LNCaP clone FGC (cell line): ENCODE data around the gene IQCE.
A peak's percentile ranks its signal among the peaks of the same experiment; 100 is the strongest.

Experiments
- DNase-seq: peaks from one replicate; pipeline ENCODE4 v3.0.0-alpha.2; 2011; ENCODE audit warnings: low read depth
- H3K4me3 ChIP-seq: 2 replicates; pipeline ENCODE4 v1.5.1; 2011; ENCODE audit warnings: mild to moderate bottlenecking, low read depth, low read length, control low read depth
- TF ChIP-seq, protein P1 (sequence below): IDR thresholded peaks from 2 replicates; pipeline ENCODE4 v1.5.1; 2012; ENCODE audit warnings: mild to moderate bottlenecking; ENCODE audit not compliant: control insufficient read depth, insufficient read depth; ENCODE audit errors: extremely low read depth

IQCE gene

DNA sequence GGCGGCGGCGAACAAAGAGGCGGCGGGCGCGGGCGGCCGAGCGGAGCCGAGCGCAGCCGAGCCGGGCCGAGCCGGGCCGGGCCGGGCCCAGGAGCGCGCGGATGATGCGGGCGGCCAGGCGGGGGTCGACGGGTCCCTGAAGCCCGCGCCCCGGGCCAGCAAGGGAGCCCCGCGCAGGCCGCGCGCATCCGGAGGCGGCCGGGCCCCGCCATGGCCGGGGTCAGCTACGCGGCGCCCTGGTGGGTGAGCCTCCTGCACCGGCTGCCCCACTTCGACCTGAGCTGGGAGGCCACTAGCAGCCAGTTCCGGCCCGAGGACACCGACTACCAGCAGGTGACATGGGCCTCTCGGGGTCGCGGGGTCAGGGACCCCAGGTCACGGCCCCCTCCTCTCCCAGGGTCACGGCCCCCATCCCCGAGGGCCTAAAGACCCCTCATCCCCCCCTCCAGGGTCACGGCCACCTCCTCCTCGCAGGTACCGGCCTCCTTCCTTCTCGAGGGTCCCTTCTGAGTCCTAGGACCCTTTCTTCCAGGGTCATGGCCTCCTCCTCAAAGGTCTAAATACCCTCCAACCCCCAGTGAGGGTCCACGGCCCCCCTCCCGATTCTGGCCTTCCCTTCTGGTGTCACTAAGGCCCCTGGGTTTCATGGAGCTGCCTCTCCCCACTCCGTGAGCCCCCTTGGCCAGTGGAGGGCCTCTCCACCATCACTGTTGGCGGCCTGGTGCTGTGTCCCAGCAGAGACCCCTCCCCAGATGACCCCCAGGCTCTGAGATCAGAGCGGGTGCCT, 73.4 kb downstream of the IQCE start, which contains the start of gene TTYH3:
Gene TTYH3, plus strand, starts transcription at position 41 of the 787 bp plus-strand sequence. Its CDS starts 170 bp downstream, at position 211.
- DNase-seq = no peak
- TF ChIP-seq, protein P1, sequence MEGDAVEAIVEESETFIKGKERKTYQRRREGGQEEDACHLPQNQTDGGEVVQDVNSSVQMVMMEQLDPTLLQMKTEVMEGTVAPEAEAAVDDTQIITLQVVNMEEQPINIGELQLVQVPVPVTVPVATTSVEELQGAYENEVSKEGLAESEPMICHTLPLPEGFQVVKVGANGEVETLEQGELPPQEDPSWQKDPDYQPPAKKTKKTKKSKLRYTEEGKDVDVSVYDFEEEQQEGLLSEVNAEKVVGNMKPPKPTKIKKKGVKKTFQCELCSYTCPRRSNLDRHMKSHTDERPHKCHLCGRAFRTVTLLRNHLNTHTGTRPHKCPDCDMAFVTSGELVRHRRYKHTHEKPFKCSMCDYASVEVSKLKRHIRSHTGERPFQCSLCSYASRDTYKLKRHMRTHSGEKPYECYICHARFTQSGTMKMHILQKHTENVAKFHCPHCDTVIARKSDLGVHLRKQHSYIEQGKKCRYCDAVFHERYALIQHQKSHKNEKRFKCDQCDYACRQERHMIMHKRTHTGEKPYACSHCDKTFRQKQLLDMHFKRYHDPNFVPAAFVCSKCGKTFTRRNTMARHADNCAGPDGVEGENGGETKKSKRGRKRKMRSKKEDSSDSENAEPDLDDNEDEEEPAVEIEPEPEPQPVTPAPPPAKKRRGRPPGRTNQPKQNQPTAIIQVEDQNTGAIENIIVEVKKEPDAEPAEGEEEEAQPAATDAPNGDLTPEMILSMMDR = no peak
- H3K4me3 ChIP-seq = peak within 1 kb of the TSS; percentile 78

DNA sequence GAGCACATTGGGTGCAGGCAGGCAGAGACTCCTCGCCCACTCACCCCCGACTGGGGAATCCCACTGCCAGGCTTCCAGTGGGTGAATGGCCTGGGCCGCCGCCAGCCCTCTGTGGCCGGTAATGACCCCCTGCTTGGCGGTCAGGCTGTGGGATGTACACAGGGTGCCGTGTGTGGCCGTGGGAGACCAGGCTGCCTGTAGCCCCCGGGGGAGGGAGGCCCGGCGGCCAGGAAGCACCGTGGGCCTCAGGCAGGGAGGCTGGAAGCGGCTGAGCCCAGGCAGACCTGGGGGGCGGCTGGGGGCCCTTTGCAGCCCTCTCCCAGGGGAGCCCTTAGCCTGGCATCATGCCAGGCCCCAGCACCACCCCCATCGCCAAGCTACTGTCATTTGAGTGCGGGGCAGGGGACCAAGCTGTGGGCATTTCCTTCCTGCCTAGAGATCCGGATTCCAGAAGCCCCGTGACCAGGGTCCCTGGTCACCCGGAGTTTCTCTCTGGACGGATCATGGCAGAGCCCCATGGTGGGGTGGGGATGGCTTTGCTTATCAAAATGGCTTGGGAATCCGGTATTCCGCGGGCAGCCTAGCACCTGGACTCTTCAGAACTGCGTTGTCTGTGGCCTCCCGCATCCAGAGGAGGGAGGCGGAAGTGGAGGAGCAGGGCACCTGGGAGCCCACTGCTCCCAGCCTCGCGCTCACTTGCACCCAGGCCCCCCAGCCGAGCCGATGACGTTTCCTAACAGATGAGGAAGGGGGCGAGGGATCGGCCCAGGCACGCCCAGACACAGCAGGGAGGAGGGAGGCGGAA, 74.2 kb downstream of the IQCE start:
- TF ChIP-seq, protein P1 = no peak
- peak overlapping the region; percentile 78 for H3K4me3 ChIP-seq
- no peak for DNase-seq

DNA sequence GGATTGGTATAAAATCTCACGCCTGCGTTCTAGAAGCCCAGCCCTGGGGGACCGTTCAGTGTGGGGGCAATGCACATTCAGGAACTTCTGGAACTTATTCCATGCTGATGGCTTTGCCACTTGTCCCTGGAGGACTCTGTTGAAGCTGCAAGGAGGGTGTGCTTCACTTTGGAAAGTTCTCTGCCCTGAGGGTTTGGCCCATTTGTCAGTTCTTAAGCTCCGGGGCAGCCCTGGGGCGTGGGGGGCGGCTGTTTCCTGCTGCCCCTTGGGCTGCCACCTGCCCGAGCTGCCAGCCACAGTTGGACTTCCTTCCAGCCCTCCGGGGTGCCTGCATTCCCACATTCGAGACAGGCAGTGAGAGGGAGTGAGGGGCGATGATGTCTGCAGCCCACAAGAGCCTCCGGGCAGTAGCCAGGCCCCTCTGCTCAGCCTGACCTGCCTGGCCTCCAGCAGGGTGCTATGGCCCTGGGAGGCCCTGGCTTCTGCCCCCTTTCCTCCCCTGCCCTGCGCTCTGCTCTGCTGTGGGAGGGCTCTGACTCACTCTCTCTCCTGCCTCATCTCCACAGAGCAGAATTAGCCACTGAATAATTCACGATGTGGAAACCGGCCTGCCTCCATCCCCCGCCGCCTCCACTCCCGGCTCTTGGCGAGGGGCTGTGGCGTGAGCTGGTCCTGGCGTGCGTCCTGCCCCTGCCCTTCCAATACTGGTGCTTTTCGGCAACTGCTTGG, 74.9 kb downstream of the IQCE start:
- TF ChIP-seq, protein P1 = no peak
- no peak overlapping the region; the same call in 1 of the 2 replicates for H3K4me3 ChIP-seq
- no peak for DNase-seq

DNA sequence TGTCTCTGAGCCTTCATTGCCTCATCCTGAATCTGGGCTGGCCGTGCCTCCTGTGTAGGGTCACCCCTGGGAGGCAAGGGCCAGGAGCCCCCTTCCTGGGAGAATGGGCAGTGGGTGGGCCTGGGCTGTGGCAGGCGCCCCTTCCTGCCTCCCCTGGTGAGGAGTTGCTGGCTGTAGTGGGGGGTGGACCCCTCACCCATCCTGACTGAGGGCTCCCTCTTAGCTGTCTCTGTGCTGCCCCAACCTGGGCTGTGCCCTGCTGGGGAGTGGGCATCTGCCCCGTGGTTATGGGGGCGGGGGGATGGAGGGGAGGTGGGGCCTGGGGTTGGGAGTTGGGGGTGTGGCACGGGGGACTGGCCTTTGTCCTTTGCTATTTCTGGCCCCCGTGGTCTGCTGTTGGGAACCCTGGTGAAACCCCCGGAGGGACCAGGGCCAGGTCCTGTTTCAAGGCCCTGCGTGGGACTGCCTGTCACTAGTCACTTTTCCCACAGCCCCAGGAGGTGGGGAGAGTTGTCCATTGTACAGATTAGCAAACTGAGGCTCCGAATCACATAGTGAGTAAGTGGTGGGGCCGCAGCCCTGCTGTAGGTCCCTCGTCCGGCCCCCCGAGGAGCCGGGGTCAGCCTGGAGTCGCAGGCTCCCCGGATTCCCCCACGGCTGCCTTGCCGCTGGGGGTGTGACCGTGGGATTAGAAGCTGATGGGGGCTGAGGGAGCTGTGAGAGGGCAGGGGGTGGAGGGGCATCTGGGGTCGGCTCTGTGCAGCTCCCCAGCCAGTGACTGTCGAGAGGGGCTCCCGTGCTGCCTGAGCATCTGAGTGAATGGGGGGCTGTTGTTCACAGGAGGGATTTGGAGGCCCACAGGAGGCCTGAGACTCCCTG, 75.7 kb downstream of the IQCE start:
- TF ChIP-seq, protein P1 = no peak
- H3K4me3 ChIP-seq = no peak overlapping the region
- DNase-seq = no peak

DNA sequence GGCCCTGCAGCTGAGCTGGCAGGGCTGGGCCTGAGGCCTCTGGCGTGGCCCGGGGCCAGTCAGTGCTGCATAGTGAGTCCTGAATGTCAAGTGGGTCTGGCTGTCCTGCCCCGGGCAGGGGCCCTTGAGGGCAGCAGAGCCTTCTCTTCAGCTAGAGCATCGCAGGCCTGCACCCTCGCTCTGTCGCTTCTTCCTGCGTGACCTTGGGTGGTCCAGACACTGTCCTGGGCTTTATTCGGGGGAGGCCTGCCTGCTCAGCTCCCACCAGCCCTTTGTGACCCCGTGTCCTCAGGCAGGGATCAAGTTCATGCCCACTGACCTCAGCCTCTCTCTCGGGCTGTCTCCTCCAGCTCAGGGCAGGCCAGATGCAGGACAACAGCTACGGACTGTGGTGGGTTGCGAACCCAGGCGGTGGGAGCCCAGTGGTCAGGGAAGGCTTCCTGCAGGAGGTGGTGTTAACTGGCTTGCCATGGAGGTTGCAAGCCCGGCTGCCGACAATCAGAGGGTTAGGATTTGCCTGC, 76.4 kb downstream of the IQCE start:
- H3K4me3 ChIP-seq = no peak overlapping the region
- TF ChIP-seq, protein P1 = no peak
- no peak for DNase-seq
